Measurements from ENCODE around the gene ETF1. TPM values are rescaled to one million over a fixed set of nuclear protein-coding genes. Genes with fewer than 3 reads are reported as not detected.

The ETF1 gene
- total RNA-seq, 5 donors from 2014 or later (not counting 1 experiment from before 2014, with no cell fraction given) = 40.1 to 115 (median 43.2) TPM

GRCh38 chr5:138470322-138471051 is 72.5 kb downstream of the ETF1 start:
- peaks cover 9% of the 10 kb centered on the region for H3K36me3 Mint-ChIP-seq
- H3K27ac ChIP-seq (ENCODE audit: low read length) = no peak overlapping the region
- no peaks in the 10 kb centered on the region for H3K9me3 ChIP-seq
- peaks cover 0 to 3% of the 10 kb centered on the region in 2 donors for H3K36me3 ChIP-seq (ENCODE audit: control insufficient read depth in 2 of 2, extremely low read depth in 1 of 2, insufficient read depth in 1 of 2, low read length in 1 of 2)
- no peak overlapping the region for H3K4me3 Mint-ChIP-seq
- ChIA-PET CTCF (interaction anchor here in 1 of 2 donors (1.2 kb wide), 1 partner anchor 32 kb away, joined by 3 read pairs; no protein-coding TSS in a partner anchor), POLR2A (no interaction called here)
- no peak overlapping the region for H3K27ac Mint-ChIP-seq
- no peaks in the 10 kb centered on the region for H3K9me3 Mint-ChIP-seq
- H3K4me1 ChIP-seq (ENCODE audit: control insufficient read depth in 1 of 2, extremely low read depth in 1 of 2, insufficient read depth in 2 of 2, low read length in 2 of 2) = peaks cover 13 to 27% of the 10 kb centered on the region in 2 experiments
- DNase-seq (no peak), ATAC-seq (replicated peaks in 1 of 4) (no peak)
- no CpG with 5 or more reads among the region's 3 CpGs for WGBS (ENCODE audit: insufficient coverage)
- H3K4me1 Mint-ChIP-seq = peaks cover 24 to 28% (median 24%) of the 10 kb centered on the region in 3 donors
- peaks cover 5 to 6% of the 10 kb centered on the region in 2 donors for H3K27me3 Mint-ChIP-seq
- peaks cover 0 to 9% of the 10 kb centered on the region in 2 experiments for H3K27me3 ChIP-seq (replicated peaks in 1 of 2; ENCODE audit: control insufficient read depth in 2 of 2, extremely low read depth in 1 of 2, insufficient read depth in 2 of 2, low read length in 1 of 2)
- no peak overlapping the region for H3K4me3 ChIP-seq (ENCODE audit: control insufficient read depth in 1 of 2, extremely low read depth in 1 of 2, low read length in 1 of 2)

- Mint-ChIP-seq H3K4me3 (no peak overlapping the region), H3K36me3 (peaks cover 9% of the 10 kb centered on the region), H3K4me1 (peaks cover 24 to 28% (median 25%) of the 10 kb centered on the region in 3 donors), H3K27ac (no peak overlapping the region), H3K9me3 (no peaks in the 10 kb centered on the region), H3K27me3 (no peaks in the 10 kb centered on the region)
- no peak for DNase-seq
- no peak for ATAC-seq (replicated peaks in 1 of 4)
- ChIA-PET CTCF (interaction anchor here in 1 of 2 donors (1.2 kb wide), 1 partner anchor 33 kb away, joined by 3 read pairs; no protein-coding TSS in a partner anchor), POLR2A (no interaction called here)
- Histone ChIP-seq H3K27ac (ENCODE audit: low read length) (no peak overlapping the region), H3K36me3 (ENCODE audit: control insufficient read depth in 2 of 2, extremely low read depth in 1 of 2, insufficient read depth in 1 of 2, low read length in 1 of 2) (peaks cover 0 to 3% of the 10 kb centered on the region in 2 donors), H3K9me3 (no peaks in the 10 kb centered on the region), H3K4me1 (ENCODE audit: control insufficient read depth in 1 of 2, extremely low read depth in 1 of 2, insufficient read depth in 2 of 2, low read length in 2 of 2) (peaks cover 13 to 27% of the 10 kb centered on the region in 2 experiments), H3K27me3 (replicated peaks in 1 of 2; ENCODE audit: control insufficient read depth in 2 of 2, extremely low read depth in 1 of 2, insufficient read depth in 2 of 2, low read length in 1 of 2) (peaks cover 0 to 4% of the 10 kb centered on the region in 2 experiments), H3K4me3 (ENCODE audit: control insufficient read depth in 1 of 2, extremely low read depth in 1 of 2, low read length in 1 of 2) (no peak overlapping the region)
- 76% methylated on average over 3 of the region's 8 CpGs for WGBS (ENCODE audit: insufficient coverage)
These were observed 73.3 kb downstream of the ETF1 start for GRCh38 chr5:138469540-138470321.

GRCh38 chr5:138468966-138469539 is 74.0 kb downstream of the ETF1 start:
- Histone ChIP-seq H3K4me1 (ENCODE audit: control insufficient read depth in 1 of 2, extremely low read depth in 1 of 2, insufficient read depth in 2 of 2, low read length in 2 of 2) (peaks cover 13 to 33% of the 10 kb centered on the region in 2 experiments), H3K4me3 (ENCODE audit: control insufficient read depth in 1 of 2, extremely low read depth in 1 of 2, low read length in 1 of 2) (no peak overlapping the region), H3K36me3 (ENCODE audit: control insufficient read depth in 2 of 2, extremely low read depth in 1 of 2, insufficient read depth in 1 of 2, low read length in 1 of 2) (peaks cover 0 to 3% of the 10 kb centered on the region in 2 donors), H3K9me3 (no peaks in the 10 kb centered on the region), H3K27ac (ENCODE audit: low read length) (no peak overlapping the region), H3K27me3 (replicated peaks in 1 of 2; ENCODE audit: control insufficient read depth in 2 of 2, extremely low read depth in 1 of 2, insufficient read depth in 2 of 2, low read length in 1 of 2) (peaks cover 0 to 6% of the 10 kb centered on the region in 2 experiments)
- 81% methylated on average over 4 of the region's 8 CpGs for WGBS (ENCODE audit: insufficient coverage)
- no peak overlapping the region for H3K4me3 Mint-ChIP-seq
- no peak overlapping the region for H3K27ac Mint-ChIP-seq
- DNase-seq (no peak), ATAC-seq (replicated peaks in 1 of 4) (no peak)
- CTCF ChIA-PET = no interaction called here
- no peaks in the 10 kb centered on the region for H3K27me3 Mint-ChIP-seq
- no peaks in the 10 kb centered on the region for H3K9me3 Mint-ChIP-seq
- POLR2A ChIA-PET = no interaction called here
- H3K4me1 Mint-ChIP-seq = peaks cover 24 to 28% (median 25%) of the 10 kb centered on the region in 3 donors
- peaks cover 9% of the 10 kb centered on the region for H3K36me3 Mint-ChIP-seq

GRCh38 chr5:138468133-138468965 is 74.7 kb downstream of the ETF1 start:
- Histone ChIP-seq H3K4me3 (ENCODE audit: control insufficient read depth in 1 of 2, extremely low read depth in 1 of 2, low read length in 1 of 2) (no peak overlapping the region), H3K9me3 (no peaks in the 10 kb centered on the region), H3K27ac (ENCODE audit: low read length) (no peak overlapping the region), H3K4me1 (ENCODE audit: control insufficient read depth in 1 of 2, extremely low read depth in 1 of 2, insufficient read depth in 2 of 2, low read length in 2 of 2) (peaks cover 13 to 38% of the 10 kb centered on the region in 2 experiments), H3K27me3 (replicated peaks in 1 of 2; ENCODE audit: control insufficient read depth in 2 of 2, extremely low read depth in 1 of 2, insufficient read depth in 2 of 2, low read length in 1 of 2) (peaks cover 0 to 6% of the 10 kb centered on the region in 2 experiments), H3K36me3 (ENCODE audit: control insufficient read depth in 2 of 2, extremely low read depth in 1 of 2, insufficient read depth in 1 of 2, low read length in 1 of 2) (peaks cover 0 to 3% of the 10 kb centered on the region in 2 donors)
- Mint-ChIP-seq H3K4me3 (peak overlapping the region in 1 of 3 donors; percentile 83), H3K27me3 (no peaks in the 10 kb centered on the region), H3K4me1 (peaks cover 26 to 28% (median 26%) of the 10 kb centered on the region in 3 donors), H3K36me3 (peaks cover 9% of the 10 kb centered on the region), H3K9me3 (no peaks in the 10 kb centered on the region), H3K27ac (peak overlapping the region; percentile 41 to 59)
- WGBS (ENCODE audit: insufficient coverage) = 77% methylated on average over 3 of the region's 7 CpGs
- ChIA-PET POLR2A (no interaction called here), CTCF (no interaction called here)
- ATAC-seq (replicated peaks in 1 of 4) (no peak), DNase-seq (no peak)

GRCh38 chr5:138467711-138468132 is 75.3 kb downstream of the ETF1 start:
- peak overlapping the region in 1 of 2 donors; percentile 41 for H3K27ac Mint-ChIP-seq
- peaks cover 9% of the 10 kb centered on the region for H3K36me3 Mint-ChIP-seq
- WGBS (ENCODE audit: insufficient coverage) = 90% methylated on average over 6 of the region's 14 CpGs
- DNase-seq (no peak), ATAC-seq (replicated peaks in 1 of 4) (no peak)
- POLR2A ChIA-PET = interaction anchor here in 1 of 2 donors (0.7 kb wide), 1 partner anchor 67 kb away, joined by 3 read pairs; no protein-coding TSS in a partner anchor
- CTCF ChIA-PET = no interaction called here
- H3K4me1 ChIP-seq (ENCODE audit: control insufficient read depth in 1 of 2, extremely low read depth in 1 of 2, insufficient read depth in 2 of 2, low read length in 2 of 2) = peaks cover 13 to 44% of the 10 kb centered on the region in 2 experiments
- no peaks in the 10 kb centered on the region for H3K9me3 Mint-ChIP-seq
- H3K27ac ChIP-seq (ENCODE audit: low read length) = no peak overlapping the region
- H3K4me3 ChIP-seq (ENCODE audit: control insufficient read depth in 1 of 2, extremely low read depth in 1 of 2, low read length in 1 of 2) = no peak overlapping the region
- H3K27me3 ChIP-seq (replicated peaks in 1 of 2; ENCODE audit: control insufficient read depth in 2 of 2, extremely low read depth in 1 of 2, insufficient read depth in 2 of 2, low read length in 1 of 2) = peaks cover 0 to 6% of the 10 kb centered on the region in 2 experiments
- peaks cover 26 to 28% (median 27%) of the 10 kb centered on the region in 3 donors for H3K4me1 Mint-ChIP-seq
- H3K9me3 ChIP-seq = no peaks in the 10 kb centered on the region
- H3K4me3 Mint-ChIP-seq = peak overlapping the region; percentile 72 to 83 (median 82)
- no peaks in the 10 kb centered on the region for H3K27me3 Mint-ChIP-seq
- peaks cover 0 to 3% of the 10 kb centered on the region in 2 donors for H3K36me3 ChIP-seq (ENCODE audit: control insufficient read depth in 2 of 2, extremely low read depth in 1 of 2, insufficient read depth in 1 of 2, low read length in 1 of 2)
